Tibial nerve (tissue), 4 donors: ENCODE measurements around the gene LTF. TPM values are rescaled to one million over a fixed set of nuclear protein-coding genes. Genes with fewer than 3 reads are reported as not detected.

ENCODE experiments used
- DNase-seq, 2 donors: peaks; one replicate each; pipeline ENCODE4 v3.0.0-alpha.2; 2019; ENCODE audit warnings: low spot score in 2 of 2
- H3K27ac ChIP-seq, 4 donors: fragments of 200-600 bp; sonication (generic) in 3 of 4; one replicate each; pipeline ENCODE4 v1.5.1; 2017 to 2019; ENCODE audit warnings: mild to moderate bottlenecking in 1 of 4
- H3K27me3 ChIP-seq, 2 donors: fragments of 200-600 bp; sonication (generic) in 1 of 2; one replicate each; pipeline versions ENCODE4 v1.5.1 to v1.6.0; 2017 to 2019
- H3K36me3 ChIP-seq, 3 donors: fragments of 200-600 bp; sonication (generic); one replicate each; pipeline ENCODE4 v1.5.1; 2018 to 2019
- H3K4me1 ChIP-seq, 4 donors: fragments of 200-600 bp; sonication (generic) in 3 of 4; one replicate each; pipeline ENCODE4 v1.5.1; 2017 to 2019
- H3K4me3 ChIP-seq, 4 donors: fragments of 200-600 bp; sonication (generic) in 3 of 4; one replicate each; pipeline ENCODE4 v1.5.1; 2017 to 2019; ENCODE audit warnings: mild to moderate bottlenecking in 1 of 4, moderate library complexity in 1 of 4
- H3K9me3 ChIP-seq, 4 donors: fragments of 200-600 bp; sonication (generic) in 3 of 4; one replicate each; pipeline ENCODE4 v1.5.1; 2017 to 2019
- CTCF ChIP-seq, 5 experiments: fragments of 200-600 bp in 3 of 5; fragments of 450-650 bp in 2 of 5; sonication (generic) in 3 of 5; IDR thresholded peaks; one replicate each; pipeline ENCODE4 v1.5.1; 2016 to 2019; ENCODE audit warnings: antibody characterized with exemption in 5 of 5, mild to moderate bottlenecking in 3 of 5, moderate library complexity in 2 of 5
- EP300 ChIP-seq, 2 donors: sonication (generic); formaldehyde crosslinking; IDR thresholded peaks; one replicate each; pipeline ENCODE4 v1.6.1; 2017; ENCODE audit warnings: antibody characterized with exemption in 2 of 2, mild to moderate bottlenecking in 1 of 2
- POLR2A ChIP-seq, 2 donors: fragments of 450-650 bp; IDR thresholded peaks; one replicate each; pipeline ENCODE4 v1.6.1; 2017; ENCODE audit warnings: antibody characterized with exemption in 2 of 2, mild to moderate bottlenecking in 2 of 2, moderate library complexity in 2 of 2
- WGBS, 2 donors: methylation state at CpG; one replicate each; pipeline ENCODE4 v1.1.5; 2018; 5-methylcytosine and 5-hydroxymethylcytosine counted together
- total RNA-seq, 4 donors: library from RNA; depleted of rRNA; stranded (reverse); fragments of >200 nt; gene quantifications; one replicate each; pipeline ENCODE4 v1.1.0, GENCODE V29; 2016

Gene LTF
- total RNA-seq, 4 donors from 2014 or later, result 0.30 to 1.2 (median 0.42) TPM; not detected in 1

GRCh38 chr3:46420931-46421330, 43.8 kb downstream of the LTF start:
- Histone ChIP-seq H3K4me1 (peaks cover 0 to 5% (median 0%) of the 10 kb centered on the region in 4 donors), H3K36me3 (no peaks in the 10 kb centered on the region), H3K9me3 (no peaks in the 10 kb centered on the region), H3K27me3 (no peaks in the 10 kb centered on the region), H3K27ac (no peak overlapping the region), H3K4me3 (no peak overlapping the region)
- DNase-seq, result no peak
- TF ChIP-seq CTCF (IDR thresholded peaks at IDR 0.05) (no peak), EP300 (IDR thresholded peaks at IDR 0.05) (no peak), POLR2A (IDR thresholded peaks at IDR 0.05) (no peak)
- WGBS, 2 donors, result 68 to 71% methylated on average over 2 of the region's 2 CpGs

- Histone ChIP-seq H3K36me3 (no peaks in the 10 kb centered on the region), H3K27me3 (no peaks in the 10 kb centered on the region), H3K9me3 (no peaks in the 10 kb centered on the region), H3K27ac (no peak overlapping the region), H3K4me1 (peaks cover 0 to 5% (median 0%) of the 10 kb centered on the region in 4 donors), H3K4me3 (no peak overlapping the region)
- TF ChIP-seq CTCF (IDR thresholded peaks at IDR 0.05) (no peak), EP300 (IDR thresholded peaks at IDR 0.05) (no peak), POLR2A (IDR thresholded peaks at IDR 0.05) (no peak)
- WGBS, 2 donors, result 98 to 100% methylated on average over 4 of the region's 4 CpGs
- DNase-seq, result no peak
Observed at GRCh38 chr3:46419816-46420215, 44.9 kb downstream of the LTF start.

- Histone ChIP-seq H3K27ac (no peak overlapping the region), H3K4me3 (no peak overlapping the region), H3K9me3 (no peaks in the 10 kb centered on the region), H3K27me3 (no peaks in the 10 kb centered on the region), H3K36me3 (no peaks in the 10 kb centered on the region), H3K4me1 (peaks cover 0 to 5% (median 0%) of the 10 kb centered on the region in 4 donors)
- no peak for TF ChIP-seq EP300 (IDR thresholded peaks at IDR 0.05)
- WGBS, 2 donors, result 78 to 90% methylated on average over 8 to 9 of the region's 9 CpGs
- no peak for DNase-seq
Observed at GRCh38 chr3:46417841-46418611, 46.7 kb downstream of the LTF start.

GRCh38 chr3:46416811-46417510, 47.7 kb downstream of the LTF start:
- no peak for DNase-seq
- no peaks in the 10 kb centered on the region for H3K27me3 ChIP-seq
- no peak overlapping the region for H3K4me3 ChIP-seq
- no peaks in the 10 kb centered on the region for H3K36me3 ChIP-seq
- TF ChIP-seq CTCF (IDR thresholded peaks at IDR 0.05) (no peak), POLR2A (IDR thresholded peaks at IDR 0.05) (no peak), EP300 (IDR thresholded peaks at IDR 0.05) (no peak)
- 83% methylated on average over 7 of the region's 7 CpGs for WGBS, 2 donors
- no peaks in the 10 kb centered on the region for H3K9me3 ChIP-seq
- H3K4me1 ChIP-seq, result peaks cover 0 to 5% (median 0%) of the 10 kb centered on the region in 4 donors
- H3K27ac ChIP-seq, result no peak overlapping the region

GRCh38 chr3:46416125-46416810, 48.4 kb downstream of the LTF start:
- no peak overlapping the region for H3K27ac ChIP-seq
- 34 to 36% methylated on average over 10 of the region's 10 CpGs for WGBS, 2 donors
- H3K27me3 ChIP-seq, result no peaks in the 10 kb centered on the region
- peaks cover 0 to 5% (median 0%) of the 10 kb centered on the region in 4 donors for H3K4me1 ChIP-seq
- DNase-seq, result no peak
- TF ChIP-seq CTCF (IDR thresholded peaks at IDR 0.05) (no peak), EP300 (IDR thresholded peaks at IDR 0.05) (no peak), POLR2A (IDR thresholded peaks at IDR 0.05) (no peak)
- no peaks in the 10 kb centered on the region for H3K9me3 ChIP-seq
- no peak overlapping the region for H3K4me3 ChIP-seq
- no peaks in the 10 kb centered on the region for H3K36me3 ChIP-seq
